Measurements from ENCODE around the gene DACH1. TPM values are rescaled to one million over a fixed set of nuclear protein-coding genes. Genes with fewer than 3 reads are reported as not detected.

The DACH1 gene
- total RNA-seq, 1 donor, result 16.4 TPM

GRCh38 chr13:71513411-71514033 is 353.5 kb downstream of the DACH1 start:
- no peak for DNase-seq (ENCODE audit: low read depth in 2 of 3, low spot score in 2 of 3)

GRCh38 chr13:71503781-71504180 is 363.2 kb downstream of the DACH1 start:
- DNase-seq (ENCODE audit: low read depth in 2 of 3, low spot score in 2 of 3), result no peak

- no peak for DNase-seq (ENCODE audit: low read depth in 2 of 3, low spot score in 2 of 3)
Measured at GRCh38 chr13:71499944-71500514, 367.0 kb downstream of the DACH1 start.

- DNase-seq (ENCODE audit: low read depth in 2 of 3, low spot score in 2 of 3), result no peak
Measured at GRCh38 chr13:71499235-71499634, 367.8 kb downstream of the DACH1 start.

GRCh38 chr13:71493189-71493588 is 373.8 kb downstream of the DACH1 start:
- DNase-seq (ENCODE audit: low read depth in 2 of 3, low spot score in 2 of 3), result no peak

GRCh38 chr13:71492346-71492871 is 374.6 kb downstream of the DACH1 start:
- DNase-seq (ENCODE audit: low read depth in 2 of 3, low spot score in 2 of 3), result no peak

GRCh38 chr13:71491010-71491409 is 376.0 kb downstream of the DACH1 start:
- DNase-seq (ENCODE audit: low read depth in 2 of 3, low spot score in 2 of 3), result no peak

GRCh38 chr13:71489041-71489440 is 378.0 kb downstream of the DACH1 start:
- no peak for DNase-seq (ENCODE audit: low read depth in 2 of 3, low spot score in 2 of 3)

GRCh38 chr13:71488201-71488600 is 378.8 kb downstream of the DACH1 start:
- DNase-seq (ENCODE audit: low read depth in 2 of 3, low spot score in 2 of 3), result no peak

GRCh38 chr13:71485913-71486312 is 381.1 kb downstream of the DACH1 start:
- DNase-seq (ENCODE audit: low read depth in 2 of 3, low spot score in 2 of 3), result no peak

- DNase-seq (ENCODE audit: low read depth in 2 of 3, low spot score in 2 of 3), result no peak
Measured at GRCh38 chr13:71483733-71484132, 383.3 kb downstream of the DACH1 start.

GRCh38 chr13:71481501-71481900 is 385.5 kb downstream of the DACH1 start:
- DNase-seq (ENCODE audit: low read depth in 2 of 3, low spot score in 2 of 3), result no peak

- DNase-seq (ENCODE audit: low read depth in 2 of 3, low spot score in 2 of 3), result no peak
Measured at GRCh38 chr13:71481046-71481445, 386.0 kb downstream of the DACH1 start.

GRCh38 chr13:71477735-71478134 is 389.3 kb downstream of the DACH1 start:
- no peak for DNase-seq (ENCODE audit: low read depth in 2 of 3, low spot score in 2 of 3)

GRCh38 chr13:71474936-71475335 is 392.1 kb downstream of the DACH1 start:
- DNase-seq (ENCODE audit: low read depth in 2 of 3, low spot score in 2 of 3), result no peak

GRCh38 chr13:71469626-71470025 is 397.4 kb downstream of the DACH1 start:
- DNase-seq (ENCODE audit: low read depth in 2 of 3, low spot score in 2 of 3), result no peak

- DNase-seq (ENCODE audit: low read depth in 2 of 3, low spot score in 2 of 3), result no peak
Measured at GRCh38 chr13:71464686-71465085, 402.3 kb downstream of the DACH1 start.

- no peak for DNase-seq (ENCODE audit: low read depth in 2 of 3, low spot score in 2 of 3)
Measured at GRCh38 chr13:71461892-71462291, 405.1 kb downstream of the DACH1 start.

- DNase-seq (ENCODE audit: low read depth in 2 of 3, low spot score in 2 of 3), result no peak
Measured at GRCh38 chr13:71460211-71460610, 406.8 kb downstream of the DACH1 start.

GRCh38 chr13:71459708-71460107 is 407.3 kb downstream of the DACH1 start:
- DNase-seq (ENCODE audit: low read depth in 2 of 3, low spot score in 2 of 3), result no peak

- DNase-seq (ENCODE audit: low read depth in 2 of 3, low spot score in 2 of 3), result no peak
Measured at GRCh38 chr13:71457645-71458044, 409.4 kb downstream of the DACH1 start.

- no peak for DNase-seq (ENCODE audit: low read depth in 2 of 3, low spot score in 2 of 3)
Measured at GRCh38 chr13:71456136-71456535, 410.9 kb downstream of the DACH1 start.

GRCh38 chr13:71454509-71454908 is 412.5 kb downstream of the DACH1 start:
- no peak for DNase-seq (ENCODE audit: low read depth in 2 of 3, low spot score in 2 of 3)
